HepG2 (cell line): ENCODE measurements around the gene ELAC1. TPM values are rescaled to one million over a fixed set of nuclear protein-coding genes. Genes with fewer than 3 reads are reported as not detected.
A peak's percentile ranks its signal among the peaks of the same experiment; 100 is the strongest.

Experiments
- ATAC-seq: fragments of 200-7000 bp; cut with Tn5 transposase; 3 replicates; pipeline ENCODE4 v1.9.1; 2020; ENCODE audit warnings: mild to moderate bottlenecking, moderate library complexity
- BruUV-seq: library from RNA; stranded (reverse); fragments of 400-500 nt; replicated peaks from 2 replicates; lab custom pipeline; 2021; lab: Mats Ljungman, UMichigan
- CTCF ChIA-PET: fragments of 300-600 bp; formaldehyde crosslinking; extraction: SDS; loops from one replicate; lab custom pipeline; 2021; ENCODE audit warnings: low total read pairs, inconsistent platforms, low intra/inter-chr PET ratio; lab: Yijun Ruan, JAX
- POLR2A ChIA-PET: fragments of 350-600 bp; sonication (Branson Sonifier 250); formaldehyde crosslinking; loops from one replicate; lab custom pipeline; 2020; ENCODE audit warnings: antibody characterized with exemption, inconsistent platforms; lab: Yijun Ruan, JAX
- DNase-seq: peaks from one replicate; pipeline ENCODE4 v3.0.0-alpha.2; 2015; ENCODE audit warnings: low spot score
- FAIRE-seq: peaks from 3 replicates; lab custom pipeline; 2011; peaks lifted over from hg19 to GRCh38; lab: Jason Lieb, UNC
- H2AFZ ChIP-seq: one replicate; pipeline ENCODE4 v1.6.1; 2011; ENCODE audit warnings: low read length, inconsistent platforms
- H3K27ac ChIP-seq: fragments of 300-600 bp; 3 replicates; pipeline ENCODE4 v1.8.0; 2011; ENCODE audit warnings: mixed run types, mild to moderate bottlenecking, mixed read lengths, low read length, inconsistent platforms; ENCODE audit not compliant: insufficient read depth; ENCODE audit errors: extremely low read length
- H3K27me3 ChIP-seq, 2 experiments: fragments of 200-600 bp in 1 of 2; 2 replicates in 1 of 2; 3 replicates in 1 of 2; pipeline versions ENCODE4 v1.6.0 to v1.8.0; 2011; ENCODE audit warnings: low read length in 2 of 2, mild to moderate bottlenecking in 2 of 2, moderate library complexity in 2 of 2, inconsistent platforms in 1 of 2; ENCODE audit not compliant: insufficient read depth in 2 of 2, control insufficient read depth in 1 of 2
- H3K36me3 ChIP-seq, 2 experiments: fragments of 200-600 bp in 1 of 2; replicated peaks in 1 of 2; 2 replicates in 1 of 2; 3 replicates in 1 of 2; pipeline versions ENCODE4 v1.5.1 to v1.8.0; 2011; ENCODE audit warnings: low read length in 2 of 2, inconsistent platforms in 1 of 2; ENCODE audit not compliant: insufficient read depth in 2 of 2, control insufficient read depth in 1 of 2
- H3K4me1 ChIP-seq: 2 replicates; pipeline ENCODE4 v1.5.1; 2012; ENCODE audit warnings: low read length, inconsistent platforms; ENCODE audit not compliant: insufficient read depth
- H3K4me2 ChIP-seq: 2 replicates; pipeline ENCODE4 v1.6.0; 2011; ENCODE audit warnings: low read depth, low read length, inconsistent platforms
- H3K4me3 ChIP-seq, 3 experiments: fragments of 200-600 bp in 1 of 3; sonication (generic), shearing (Covaris generic) in 1 of 3; replicated peaks in 1 of 3; 2 replicates each; pipeline ENCODE4 v1.5.1; 2011 to 2016; ENCODE audit warnings: low read length in 3 of 3, inconsistent platforms in 2 of 3, low read depth in 2 of 3, mild to moderate bottlenecking in 2 of 3, control low read depth in 1 of 3, mixed read lengths in 1 of 3; ENCODE audit not compliant: insufficient read depth in 1 of 3
- H3K79me2 ChIP-seq: one replicate; pipeline ENCODE4 v1.6.1; 2011; ENCODE audit warnings: low read length, inconsistent platforms; ENCODE audit not compliant: insufficient read depth
- H3K9ac ChIP-seq: 2 replicates; pipeline ENCODE4 v1.6.0; 2011; ENCODE audit warnings: mild to moderate bottlenecking, low read depth, low read length, inconsistent platforms; ENCODE audit not compliant: insufficient read depth
- H3K9me3 ChIP-seq: 2 replicates; pipeline ENCODE4 v1.5.1; 2012; ENCODE audit warnings: mild to moderate bottlenecking, low read length
- H4K20me1 ChIP-seq: 2 replicates; pipeline ENCODE4 v1.6.0; 2011; ENCODE audit warnings: inconsistent platforms, mild to moderate bottlenecking, low read length, moderate library complexity; ENCODE audit not compliant: insufficient read depth
- FOXA3 ChIP-seq: IDR thresholded peaks from 2 replicates; pipeline ENCODE4 v1.6.1; 2016; ENCODE audit warnings: missing genetic modification reagents, missing compliant biosample characterization
- ZNF350 ChIP-seq: sonication (generic); formaldehyde crosslinking; IDR thresholded peaks from 2 replicates; pipeline ENCODE4 v1.4.0; 2020; ENCODE audit warnings: mild to moderate bottlenecking, low read depth, missing genetic modification reagents, borderline replicate concordance
- ZNF484 ChIP-seq: sonication (generic); formaldehyde crosslinking; IDR thresholded peaks from 2 replicates; pipeline ENCODE4 v1.5.1; 2020; ENCODE audit warnings: mild to moderate bottlenecking, low read depth, missing genetic modification reagents, borderline replicate concordance
- ZNF598 ChIP-seq: sonication (generic); formaldehyde crosslinking; IDR thresholded peaks from 2 replicates; pipeline ENCODE4 v1.5.1; 2020; ENCODE audit warnings: mild to moderate bottlenecking, missing genetic modification reagents, borderline replicate concordance
- WGBS: methylation state at CpG from one replicate; pipeline ENCODE4 v1.1.6; 2017; ENCODE audit warnings: low lambda C conversion rate; 5-methylcytosine and 5-hydroxymethylcytosine counted together
- in situ Hi-C: cut with HindIII; loops from 2 replicates; pipeline ENCODE4 v1.10.0; 2017; ENCODE audit warnings: low pct_unique_long_range_greater_than_20kb; ENCODE audit not compliant: extremely low pct_ligation_motif_present
- intact Hi-C: fragments of 100-400 bp; cut with micrococcal nuclease; formaldehyde crosslinking; loops from one replicate; pipeline ENCODE4 v1.10.0; 2022; ENCODE audit not compliant: unreplicated experiment
- polyA plus RNA-seq, 8 experiments: library from polyadenylated mRNA; depleted of rRNA in 3 of 8; stranded (reverse) in 7 of 8; unstranded in 1 of 8; fragments of >200 nt; fragmentation: Illumina TruSeq in 4 of 8; extraction: Trizol in 4 of 8; gene quantifications; 2 replicates each; pipeline versions ENCODE4 v1.2.1 to v1.2.3, GENCODE V29; 2011 to 2016; ENCODE audit warnings: low read depth in 4 of 8, missing spikeins in 1 of 8, mixed read lengths in 1 of 8; ENCODE audit not compliant: insufficient read depth in 1 of 8
- total RNA-seq, 5 experiments: library from RNA; depleted of rRNA; stranded (reverse); fragments of >200 nt; fragmentation: Illumina TruSeq; extraction: Trizol; gene quantifications; 2 replicates each; pipeline ENCODE4 v1.2.3, GENCODE V29; 2016; ENCODE audit warnings: low read depth in 1 of 5
- TF ChIP-seq, protein P1 (sequence below): sonication (generic); formaldehyde crosslinking; IDR thresholded peaks from 2 replicates; pipeline ENCODE4 v1.4.0; 2020; ENCODE audit warnings: mild to moderate bottlenecking, missing genetic modification reagents

ELAC1 gene
- total and polyA plus RNA-seq, 2 of the 13 experiments (the other 11 are each of a cell fraction or from before 2014, with no cell fraction given): 1.9 to 3.6 TPM

GRCh38 chr18:51029378-51029693 is 61.5 kb downstream of the ELAC1 start:
- BruUV-seq: TSS peak; percentile 69
- peak overlapping the region; percentile 70 for H2AFZ ChIP-seq
- H3K9ac ChIP-seq: peak overlapping the region; percentile 99
- 20% methylated on average over 6 of the region's 10 CpGs for WGBS
- FAIRE-seq: no peak
- intact Hi-C loops: no loop called here
- H3K4me3 ChIP-seq: peak overlapping the region; percentile 82 to 91 (median 83)
- POLR2A ChIA-PET: interaction anchor here (1.2 to 3.5 kb wide), 8 partner anchors 9 to 167 kb away, joined by 5 to 36 read pairs (median 7); partner anchors contain the start of genes ELAC1 and ME2
- H4K20me1 ChIP-seq: peaks cover 32% of the 10 kb centered on the region
- 0 out of 5 replicates have a peak, but pooled peaks cover 0 to 2% of the 10 kb centered on the region in 2 experiments for H3K36me3 ChIP-seq
- H3K27ac ChIP-seq: peak overlapping the region; percentile 94
- H3K4me2 ChIP-seq: peak overlapping the region; percentile 97
- no peaks in the 10 kb centered on the region; a peak in 1 of 5 replicates for H3K27me3 ChIP-seq
- peaks cover 50% of the 10 kb centered on the region for H3K79me2 ChIP-seq
- ATAC-seq: peak; percentile 46; the same call in 2 of the 3 replicates
- in situ Hi-C loops: no loop called here
- TF ChIP-seq ZNF484 (CRISPR knock-in tag) (0 out of 2 replicates have a peak, but pooled peaks have one; percentile 34), FOXA3 (CRISPR knock-in tag) (peak; percentile 27; the same call in 1 of the 2 replicates), ZNF598 (CRISPR knock-in tag) (no peak), ZNF350 (no peak)
- TF ChIP-seq, protein P1, sequence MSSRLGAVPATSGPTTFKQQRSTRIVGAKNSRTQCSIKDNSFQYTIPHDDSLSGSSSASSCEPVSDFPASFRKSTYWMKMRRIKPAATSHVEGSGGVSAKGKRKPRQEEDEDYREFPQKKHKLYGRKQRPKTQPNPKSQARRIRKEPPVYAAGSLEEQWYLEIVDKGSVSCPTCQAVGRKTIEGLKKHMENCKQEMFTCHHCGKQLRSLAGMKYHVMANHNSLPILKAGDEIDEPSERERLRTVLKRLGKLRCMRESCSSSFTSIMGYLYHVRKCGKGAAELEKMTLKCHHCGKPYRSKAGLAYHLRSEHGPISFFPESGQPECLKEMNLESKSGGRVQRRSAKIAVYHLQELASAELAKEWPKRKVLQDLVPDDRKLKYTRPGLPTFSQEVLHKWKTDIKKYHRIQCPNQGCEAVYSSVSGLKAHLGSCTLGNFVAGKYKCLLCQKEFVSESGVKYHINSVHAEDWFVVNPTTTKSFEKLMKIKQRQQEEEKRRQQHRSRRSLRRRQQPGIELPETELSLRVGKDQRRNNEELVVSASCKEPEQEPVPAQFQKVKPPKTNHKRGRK (CRISPR knock-in tag): 0 out of 2 replicates have a peak, but pooled peaks have one; percentile 18
- peaks cover 47% of the 10 kb centered on the region for H3K4me1 ChIP-seq
- no peak for DNase-seq
- CTCF ChIA-PET: no interaction called here
- H3K9me3 ChIP-seq: no peaks in the 10 kb centered on the region
